ENCODE data around the gene EVPLL.
"Not testable (repeated sequence)": the region's sequence is repeated elsewhere in the genome, so short reads cannot be mapped to it uniquely, and the experiment has no call there.

EVPLL gene

DNA sequence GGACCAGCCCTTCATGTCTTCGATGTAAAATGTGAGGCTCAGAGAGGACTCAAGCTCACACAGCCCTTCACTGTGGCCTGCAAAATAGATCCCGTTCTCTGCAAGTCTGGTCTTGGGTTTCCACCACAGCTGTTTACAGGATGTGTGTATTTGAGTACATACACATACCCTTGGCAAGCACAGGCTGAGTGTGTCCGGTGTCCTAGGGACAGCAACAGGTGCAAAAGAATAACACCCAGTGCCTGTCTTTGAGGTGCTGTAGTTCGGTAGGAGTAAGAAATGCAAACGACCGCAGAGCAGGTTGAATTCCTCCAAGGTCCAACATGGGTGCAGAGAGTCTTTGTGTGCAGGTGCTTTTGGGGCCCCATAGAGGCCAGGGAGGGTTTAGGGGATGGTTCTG is 44.9 kb downstream of the EVPLL start:
- DNase-seq (ENCODE audit: extremely low read depth in 1 of 2, low read depth in 1 of 2): not testable (repeated sequence)

DNA sequence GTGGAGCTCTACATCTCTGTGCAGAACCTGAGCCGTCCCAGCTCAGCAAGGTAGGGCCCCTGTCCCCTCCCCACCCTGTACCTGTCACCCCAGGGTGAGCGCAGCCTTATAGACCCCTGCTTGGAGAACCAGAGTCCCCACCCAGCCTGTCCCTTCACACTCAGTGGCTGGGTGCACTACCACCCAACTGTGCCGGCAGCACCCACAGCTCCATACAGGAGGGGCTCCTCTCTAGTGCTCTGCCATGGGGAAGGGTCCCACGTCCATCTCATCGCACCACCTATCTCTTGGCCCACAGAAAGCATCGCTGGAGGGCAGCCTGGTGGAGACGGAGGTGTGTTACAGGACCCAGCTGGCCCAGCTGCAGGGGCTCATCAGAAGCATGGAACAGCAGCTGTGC is 45.4 kb downstream of the EVPLL start:
- not testable (repeated sequence) for DNase-seq (ENCODE audit: extremely low read depth in 1 of 2, low read depth in 1 of 2)

DNA sequence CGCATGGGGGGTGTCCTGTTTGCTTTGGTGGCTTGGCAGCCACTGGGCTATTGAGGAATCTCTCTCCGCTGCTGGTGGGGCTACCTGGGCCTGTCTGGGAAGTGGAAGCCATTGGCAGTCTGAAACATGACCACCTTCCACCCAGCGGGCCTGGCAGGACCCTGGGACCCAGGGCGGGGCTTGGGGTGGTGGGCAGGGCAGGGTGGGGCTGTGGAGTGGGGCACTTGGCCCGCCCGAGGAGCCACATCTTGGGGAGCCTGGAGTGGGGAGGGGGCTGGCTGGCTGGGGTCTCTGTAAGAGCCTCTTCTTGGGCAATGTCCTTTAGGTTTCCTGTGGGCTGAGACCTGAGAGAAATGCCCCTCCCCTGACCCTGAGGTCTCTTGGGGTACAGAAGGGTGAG is 48.0 kb downstream of the EVPLL start:
- not testable (repeated sequence) for DNase-seq (ENCODE audit: extremely low read depth in 1 of 2, low read depth in 1 of 2)

DNA sequence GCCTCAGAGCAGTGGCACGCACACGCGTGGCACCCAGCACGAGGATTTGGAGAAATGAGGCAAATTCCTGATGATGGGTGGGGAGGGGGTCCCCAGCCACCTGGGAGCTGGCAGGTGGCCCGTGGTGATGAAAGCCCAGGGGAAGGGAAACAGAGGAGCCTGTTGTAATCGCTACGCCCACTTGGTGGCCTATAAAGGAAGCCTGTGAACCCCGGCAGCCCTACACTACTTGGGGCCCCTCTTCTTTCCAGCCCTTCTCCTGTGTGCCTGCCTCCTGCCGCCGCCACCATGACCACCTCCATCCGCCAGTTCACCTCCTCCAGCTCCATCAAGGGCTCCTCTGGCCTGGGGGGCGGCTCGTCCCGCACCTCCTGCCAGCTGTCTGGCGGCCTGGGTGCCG is 49.1 kb downstream of the EVPLL start:
- DNase-seq (ENCODE audit: extremely low read depth in 1 of 2, low read depth in 1 of 2): not testable (repeated sequence)

GRCh38 chr17:18432206-18432605 is 54.6 kb downstream of the EVPLL start:
- DNase-seq (ENCODE audit: extremely low read depth in 1 of 2, low read depth in 1 of 2): not testable (repeated sequence)

Measured in activated CD8-positive, alpha-beta memory T cell treated with anti-CD3 and anti-CD28 coated beads for 1 hour (primary cell).